Fibroblast of pulmonary artery (primary cell): Measurements from ENCODE around the gene POU3F3.

ENCODE experiments used
- DNase-seq: peaks from one replicate; pipeline ENCODE4 v3.0.0-alpha.2; 2010; ENCODE audit warnings: low read depth
- H3K4me3 ChIP-seq: replicated peaks from 2 replicates; pipeline ENCODE4 v1.5.1; 2011; ENCODE audit warnings: low read depth, mild to moderate bottlenecking, control low read depth, low read length, moderate library complexity
- TF ChIP-seq, protein P1 (sequence below): IDR thresholded peaks from 2 replicates; pipeline ENCODE4 v1.5.1; 2011; ENCODE audit warnings: mild to moderate bottlenecking, control low read depth, low read length, inconsistent platforms; ENCODE audit errors: missing control alignments

POU3F3 gene

DNA sequence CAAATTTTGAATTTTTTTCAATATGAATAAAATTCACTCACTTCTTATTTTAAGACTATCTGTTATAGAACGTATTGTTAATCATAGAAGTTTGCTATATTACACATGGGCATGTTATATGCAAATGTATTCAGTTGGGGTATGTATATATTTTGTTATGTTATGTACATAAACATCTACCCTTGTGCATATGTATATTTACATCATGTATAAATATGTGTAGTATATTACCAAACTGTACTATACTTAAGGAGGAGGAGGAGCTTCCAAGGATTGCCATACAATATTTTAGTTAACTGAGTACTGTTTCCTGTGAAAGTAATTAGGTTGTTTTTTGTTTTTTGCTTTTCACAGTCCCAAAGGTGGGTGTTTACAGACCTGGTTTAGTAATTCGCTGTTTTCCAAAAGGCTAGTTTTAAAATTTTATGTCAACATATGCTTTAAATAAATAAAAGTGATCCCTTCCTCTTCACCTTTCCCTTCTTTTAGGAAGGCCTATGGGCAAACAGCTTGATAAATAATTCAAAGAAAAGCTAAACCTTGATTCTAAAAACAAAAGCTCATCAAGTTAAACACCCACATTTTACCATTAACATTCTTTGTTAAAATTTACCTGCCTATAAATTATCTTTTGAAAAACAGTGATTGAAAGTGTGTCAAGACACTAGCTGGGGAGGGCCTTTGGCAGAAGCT is 12.9 kb upstream of the POU3F3 start:
- TF ChIP-seq, protein P1, sequence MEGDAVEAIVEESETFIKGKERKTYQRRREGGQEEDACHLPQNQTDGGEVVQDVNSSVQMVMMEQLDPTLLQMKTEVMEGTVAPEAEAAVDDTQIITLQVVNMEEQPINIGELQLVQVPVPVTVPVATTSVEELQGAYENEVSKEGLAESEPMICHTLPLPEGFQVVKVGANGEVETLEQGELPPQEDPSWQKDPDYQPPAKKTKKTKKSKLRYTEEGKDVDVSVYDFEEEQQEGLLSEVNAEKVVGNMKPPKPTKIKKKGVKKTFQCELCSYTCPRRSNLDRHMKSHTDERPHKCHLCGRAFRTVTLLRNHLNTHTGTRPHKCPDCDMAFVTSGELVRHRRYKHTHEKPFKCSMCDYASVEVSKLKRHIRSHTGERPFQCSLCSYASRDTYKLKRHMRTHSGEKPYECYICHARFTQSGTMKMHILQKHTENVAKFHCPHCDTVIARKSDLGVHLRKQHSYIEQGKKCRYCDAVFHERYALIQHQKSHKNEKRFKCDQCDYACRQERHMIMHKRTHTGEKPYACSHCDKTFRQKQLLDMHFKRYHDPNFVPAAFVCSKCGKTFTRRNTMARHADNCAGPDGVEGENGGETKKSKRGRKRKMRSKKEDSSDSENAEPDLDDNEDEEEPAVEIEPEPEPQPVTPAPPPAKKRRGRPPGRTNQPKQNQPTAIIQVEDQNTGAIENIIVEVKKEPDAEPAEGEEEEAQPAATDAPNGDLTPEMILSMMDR: no peak
- no peak overlapping the region for H3K4me3 ChIP-seq
- DNase-seq: no peak

GRCh38 chr2:104841744-104842143 is 12.2 kb upstream of the POU3F3 start:
- TF ChIP-seq, protein P1: no peak
- DNase-seq: no peak
- H3K4me3 ChIP-seq: no peak overlapping the region

DNA sequence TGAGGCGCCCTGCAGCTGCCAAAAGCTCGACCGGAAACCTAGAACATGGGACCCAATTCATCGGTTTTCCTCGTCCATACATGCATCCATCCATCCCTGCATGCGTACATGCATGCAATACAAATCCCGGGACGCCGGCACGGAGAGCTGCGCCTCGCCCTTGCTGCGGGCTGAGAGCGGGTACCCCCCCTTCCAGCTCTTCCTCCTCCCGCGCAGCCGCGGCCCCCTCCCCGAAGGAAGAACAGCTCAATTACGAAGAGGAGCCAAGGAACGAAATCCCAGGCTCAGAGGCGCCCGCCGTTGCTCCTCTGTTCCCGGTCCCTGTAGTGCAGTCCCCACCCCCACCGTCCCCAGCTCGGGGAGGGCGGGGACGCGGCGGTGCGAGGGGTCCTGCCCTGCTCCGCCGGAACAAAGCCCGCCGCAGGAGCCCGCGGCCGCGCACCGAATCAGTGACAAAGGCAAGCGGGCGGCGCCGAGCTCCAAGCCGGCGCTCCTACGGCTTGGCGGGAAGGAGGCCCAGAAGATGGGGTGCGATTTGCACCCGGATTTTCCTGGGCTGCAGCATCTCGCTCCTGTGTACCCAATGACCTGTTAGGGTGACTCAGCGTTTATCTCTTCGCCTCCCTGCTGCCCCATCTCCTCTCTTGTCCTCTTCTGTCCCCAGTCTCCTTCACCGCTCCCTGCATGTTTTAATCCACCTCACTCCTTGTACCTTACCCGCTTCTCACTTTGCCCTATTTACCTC is 8.9 kb upstream of the POU3F3 start:
- DNase-seq: no peak
- H3K4me3 ChIP-seq: no peak overlapping the region
- TF ChIP-seq, protein P1: no peak

DNA sequence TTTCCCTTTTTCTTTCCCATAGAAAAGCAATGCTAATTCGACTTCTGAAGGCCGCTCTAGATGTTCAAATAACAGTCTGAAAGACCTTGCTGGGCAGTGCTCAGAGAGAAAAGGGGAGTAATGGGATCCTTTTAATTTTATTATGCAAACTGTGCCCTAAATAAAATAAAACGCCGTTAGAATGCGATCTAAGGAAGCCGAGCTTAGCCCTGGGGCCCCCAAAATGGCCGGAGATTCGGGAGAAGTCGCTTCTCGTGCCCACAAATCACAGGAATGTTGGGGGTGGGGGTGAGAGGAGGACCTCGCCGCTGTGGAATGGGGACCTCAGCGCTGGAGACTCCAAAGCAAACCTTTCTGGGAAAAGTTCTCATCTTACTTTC is 8.4 kb upstream of the POU3F3 start:
- H3K4me3 ChIP-seq: no peak overlapping the region
- DNase-seq: no peak
- TF ChIP-seq, protein P1: no peak

DNA sequence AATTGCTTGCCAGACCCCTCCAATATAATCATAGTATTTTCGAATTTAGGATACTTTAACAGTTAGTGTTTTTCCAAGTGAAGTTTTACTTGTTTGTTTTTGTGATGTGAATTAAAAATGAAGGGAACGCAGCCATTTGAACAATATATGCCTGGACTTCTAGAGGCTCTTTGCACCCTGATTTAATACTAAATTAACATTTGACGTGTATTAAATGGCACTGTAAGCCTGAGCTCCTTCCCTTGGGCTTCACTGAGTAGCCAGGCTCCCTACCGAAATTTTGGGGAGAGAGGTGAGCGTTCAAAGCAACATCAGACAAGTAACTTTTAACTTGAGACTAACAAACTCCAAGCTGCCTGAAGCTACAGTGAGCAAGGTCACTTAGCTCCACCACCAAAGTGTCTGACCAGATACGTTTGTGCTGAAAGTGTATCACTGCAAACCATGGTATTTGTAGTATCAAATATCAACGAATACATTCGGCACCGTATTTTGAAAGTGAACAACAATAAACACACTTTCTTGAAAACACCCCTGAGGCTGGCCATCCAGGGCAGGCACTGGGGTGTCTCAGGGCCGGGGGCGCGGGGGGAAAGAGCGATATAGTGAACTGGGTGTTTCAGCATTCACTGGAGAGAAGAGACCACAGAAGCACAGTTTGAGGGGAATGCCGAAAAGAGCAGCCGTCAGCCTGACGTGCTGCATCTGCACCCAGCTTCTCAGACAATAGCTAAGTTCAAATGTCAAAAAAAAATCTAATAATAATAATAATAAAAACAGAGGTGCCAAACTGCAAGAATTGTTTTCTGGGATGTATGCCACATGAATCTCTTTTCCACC is 7.7 kb upstream of the POU3F3 start:
- DNase-seq: no peak
- TF ChIP-seq, protein P1: no peak
- H3K4me3 ChIP-seq: no peak overlapping the region

DNA sequence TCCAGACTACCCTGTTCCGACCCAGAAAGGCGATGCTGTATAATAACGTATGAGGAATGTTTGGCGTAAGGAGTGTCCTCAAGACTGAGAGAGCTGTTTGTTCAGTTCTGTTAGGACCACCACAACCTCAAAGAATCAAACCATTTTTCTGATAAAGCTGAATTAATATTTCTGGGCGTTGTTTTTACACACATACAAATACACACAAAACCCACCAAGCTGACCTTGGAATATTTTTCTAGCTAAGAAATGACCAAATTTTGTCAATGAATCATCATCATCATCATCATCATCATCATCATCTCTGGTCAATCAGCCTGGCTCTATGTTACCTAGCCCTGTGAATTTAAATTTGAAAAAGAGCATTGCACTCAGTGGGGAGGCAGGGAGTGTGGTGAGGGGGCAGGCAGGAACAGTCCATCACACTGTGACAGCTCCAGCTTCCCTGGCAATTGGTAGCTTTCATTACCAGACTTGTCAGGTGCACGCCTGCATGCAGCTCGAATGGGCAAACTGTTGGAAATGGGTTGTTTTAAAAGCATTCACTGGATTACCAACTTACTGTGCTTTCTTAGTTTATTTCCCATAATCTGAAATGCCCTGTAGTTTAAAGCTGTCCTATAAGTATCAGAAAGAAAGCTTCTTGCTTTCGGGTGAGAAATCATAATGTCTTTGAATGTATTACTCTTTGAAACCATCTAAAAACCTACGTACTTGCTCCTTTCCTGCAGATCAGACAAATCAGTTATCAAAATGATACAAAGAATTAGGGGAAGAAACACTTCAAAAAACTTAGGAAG is 6.9 kb upstream of the POU3F3 start:
- no peak overlapping the region for H3K4me3 ChIP-seq
- no peak for DNase-seq
- TF ChIP-seq, protein P1: no peak
